H1 (cell line): Measurements from ENCODE around the gene RHOG. TPM values are rescaled to one million over a fixed set of nuclear protein-coding genes. Genes with fewer than 3 reads are reported as not detected.

ENCODE experiments used
- ATF3 ChIP-seq: IDR thresholded peaks from 2 replicates; pipeline ENCODE4 v1.6.1; 2011; ENCODE audit warnings: low read depth, mild to moderate bottlenecking, low read length; ENCODE audit not compliant: insufficient read depth
- CEBPB ChIP-seq: IDR thresholded peaks from 2 replicates; pipeline ENCODE4 v1.6.1; 2012; ENCODE audit warnings: low read depth, low read length
- CHD7 ChIP-seq: fragments of 300-600 bp; sonication (generic); IDR thresholded peaks from 2 replicates; pipeline ENCODE4 v1.7.1; 2012; ENCODE audit warnings: low read length, moderate library complexity, mild to moderate bottlenecking, inconsistent platforms; ENCODE audit not compliant: insufficient replicate concordance
- HDAC6 ChIP-seq: IDR thresholded peaks from one replicate; pipeline ENCODE4 v1.7.1; 2012; ENCODE audit warnings: low read depth, mild to moderate bottlenecking, inconsistent platforms, low read length, moderate library complexity
- POU5F1 ChIP-seq: IDR thresholded peaks from 2 replicates; pipeline ENCODE4 v1.6.1; 2011; ENCODE audit warnings: low read depth, mild to moderate bottlenecking, low read length, moderate library complexity
- SAP30 ChIP-seq: fragments of 300-600 bp; sonication (generic); IDR thresholded peaks from 2 replicates; pipeline ENCODE4 v1.7.1; 2012; ENCODE audit warnings: low read length, moderate library complexity, mild to moderate bottlenecking, inconsistent platforms; ENCODE audit not compliant: insufficient read depth, insufficient replicate concordance
- SIRT6 ChIP-seq: IDR thresholded peaks from one replicate; pipeline ENCODE4 v1.7.1; 2012; ENCODE audit warnings: low read length, inconsistent platforms
- TAF1 ChIP-seq: IDR thresholded peaks from 2 replicates; pipeline ENCODE4 v1.6.1; 2011; ENCODE audit warnings: mild to moderate bottlenecking, low read depth, low read length
- polyA plus RNA-seq, 7 experiments: library from polyadenylated mRNA; depleted of rRNA in 3 of 7; stranded (reverse) in 5 of 7; unstranded in 2 of 7; fragments of >200 nt in 5 of 7; fragments of 200-250 nt in 2 of 7; gene quantifications; 1 replicate in 5 of 7; 2 replicates in 1 of 7; 4 replicates in 1 of 7; pipeline versions ENCODE4 v1.2.1 to v1.2.3, GENCODE V29; 2011 to 2013; ENCODE audit warnings: missing spikeins in 2 of 7, mixed read lengths in 2 of 7
- total RNA-seq: library from RNA; stranded (reverse); fragmentation: NEBNext Ultra II Directional; extraction: Animal tissue kit (Norgen Biotek cat#: 25700); gene quantifications from 2 replicates; pipeline ENCODE4 v1.2.1, GENCODE V29; 2021

The RHOG gene
- total and polyA plus RNA-seq, 2 of the 8 experiments (the other 6 are each of a cell fraction or from before 2014, with no cell fraction given), result 28.3 to 69.6 TPM

GRCh38 chr11:3803726-3804495 is 36.8 kb downstream of the RHOG start (continued):
- TF ChIP-seq CHD7 (no peak), ATF3 (no peak), CEBPB (no peak), SIRT6 (no peak), HDAC6 (no peak), POU5F1 (no peak), SAP30 (no peak), TAF1 (no peak)
